GM18867 (cell line): ENCODE measurements around the gene HOXC5.
"Not testable (repeated sequence)": the region's sequence is repeated elsewhere in the genome, so short reads cannot be mapped to it uniquely, and the experiment has no call there.

Experiments used
- ATAC-seq: cut with Tn5 transposase; IDR thresholded peaks from one replicate; pipeline ENCODE4 v1.9.1; 2021; ENCODE audit warnings: mild to moderate bottlenecking, moderate library complexity; ENCODE audit not compliant: unreplicated experiment

The HOXC5 gene

GRCh38 chr12:54032086-54032619 is 697 bp upstream of the HOXC5 start:
- no peak for ATAC-seq

GRCh38 chr12:54033106-54033979 is 493 bp downstream of the HOXC5 start:
- ATAC-seq = no peak

GRCh38 chr12:54033980-54034784 is 1.3 kb downstream of the HOXC5 start:
- no peak for ATAC-seq

GRCh38 chr12:54034785-54035310 is 2.0 kb downstream of the HOXC5 start:
- no peak for ATAC-seq

- no peak for ATAC-seq
These were observed 2.9 kb downstream of the HOXC5 start for GRCh38 chr12:54035568-54036264.

GRCh38 chr12:54036620-54037359 is 3.9 kb downstream of the HOXC5 start:
- no peak for ATAC-seq

GRCh38 chr12:54037360-54038283 is 4.8 kb downstream of the HOXC5 start:
- ATAC-seq = no peak

GRCh38 chr12:54038284-54038870 is 5.5 kb downstream of the HOXC5 start:
- ATAC-seq = no peak

- no peak for ATAC-seq
These were observed 6.1 kb downstream of the HOXC5 start for GRCh38 chr12:54038871-54039414.

- ATAC-seq = no peak
These were observed 6.7 kb downstream of the HOXC5 start for GRCh38 chr12:54039417-54040147.

GRCh38 chr12:54040148-54040494 is 7.3 kb downstream of the HOXC5 start:
- ATAC-seq = no peak

GRCh38 chr12:54040648-54041047 is 7.8 kb downstream of the HOXC5 start:
- ATAC-seq = no peak

GRCh38 chr12:54041097-54041690 is 8.3 kb downstream of the HOXC5 start:
- ATAC-seq = no peak

GRCh38 chr12:54042033-54042432 is 9.2 kb downstream of the HOXC5 start:
- ATAC-seq = not testable (repeated sequence)

GRCh38 chr12:54042970-54043853 is 10.4 kb downstream of the HOXC5 start:
- ATAC-seq = no peak

GRCh38 chr12:54044425-54045103 is 11.7 kb downstream of the HOXC5 start:
- no peak for ATAC-seq
